Skeletal muscle tissue (tissue), 4 donors: ENCODE results near the gene CA7. TPM values are rescaled to one million over a fixed set of nuclear protein-coding genes. Genes with fewer than 3 reads are reported as not detected.
"Not testable (repeated sequence)": the region's sequence is repeated elsewhere in the genome, so short reads cannot be mapped to it uniquely, and the experiment has no call there.

Experiments
- H3K27ac ChIP-seq: one replicate; pipeline ENCODE4 v1.7.0; 2013; ENCODE audit warnings: mild to moderate bottlenecking, low read depth, low read length, inconsistent platforms
- H3K27me3 ChIP-seq, 3 donors: one replicate each; pipeline ENCODE4 v1.7.0; 2013; ENCODE audit warnings: low read length in 3 of 3; ENCODE audit not compliant: control insufficient read depth in 3 of 3, insufficient read depth in 3 of 3
- H3K36me3 ChIP-seq, 3 donors: one replicate each; pipeline ENCODE4 v1.7.0; 2013; ENCODE audit warnings: low read length in 3 of 3; ENCODE audit not compliant: control insufficient read depth in 3 of 3, insufficient read depth in 3 of 3
- H3K4me1 ChIP-seq, 3 donors: one replicate each; pipeline ENCODE4 v1.7.0; 2013; ENCODE audit warnings: low read length in 3 of 3, mild to moderate bottlenecking in 3 of 3; ENCODE audit not compliant: control insufficient read depth in 3 of 3, insufficient read depth in 3 of 3
- H3K4me3 ChIP-seq, 3 donors: one replicate each; pipeline ENCODE4 v1.7.0; 2013; ENCODE audit warnings: low read length in 3 of 3
- H3K9ac ChIP-seq, 3 donors: one replicate each; pipeline ENCODE4 v1.7.0; 2013; ENCODE audit warnings: low read length in 3 of 3, mild to moderate bottlenecking in 3 of 3, moderate library complexity in 2 of 3, low read depth in 1 of 3
- H3K9me3 ChIP-seq, 3 donors: one replicate each; pipeline ENCODE4 v1.7.0; 2013; ENCODE audit warnings: low read length in 3 of 3; ENCODE audit not compliant: control insufficient read depth in 3 of 3
- total RNA-seq: library from RNA; depleted of rRNA; stranded (reverse); fragments of >200 nt; gene quantifications from one replicate; pipeline ENCODE4 v1.2.3, GENCODE V29; 2014
- donor health status: Osteomylitis.

The CA7 gene
- total RNA-seq, 1 donor from 2014 or later = not detected

DNA sequence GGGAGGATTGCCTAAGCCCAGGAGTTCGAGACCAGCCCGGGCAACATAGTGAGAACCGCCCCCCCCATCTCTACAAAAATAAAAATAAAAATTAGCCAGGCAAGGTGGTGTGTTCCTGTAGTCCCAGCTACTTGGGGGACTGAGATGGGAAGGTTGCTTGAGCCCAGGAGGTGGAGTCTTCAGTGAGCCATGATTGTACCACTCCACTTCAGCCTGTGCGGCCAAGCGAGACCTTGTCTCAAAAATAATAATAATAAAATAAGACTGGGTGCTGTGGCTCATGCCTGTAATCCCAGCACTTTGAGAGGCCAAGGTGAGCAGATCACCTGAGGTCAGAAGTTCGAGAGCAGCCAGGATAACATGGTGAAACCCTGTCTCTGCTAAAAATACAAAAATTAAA is 47.6 kb downstream of the CA7 start:
- Histone ChIP-seq H3K4me3 (no peak overlapping the region), H3K27ac (no peak overlapping the region), H3K36me3 (peaks cover 0 to under 1% (median 0%) of the 10 kb centered on the region in 3 donors), H3K9me3 (no peaks in the 10 kb centered on the region), H3K27me3 (no peaks in the 10 kb centered on the region), H3K9ac (no peak overlapping the region), H3K4me1 (peaks cover 3 to 19% (median 12%) of the 10 kb centered on the region in 3 donors)

DNA sequence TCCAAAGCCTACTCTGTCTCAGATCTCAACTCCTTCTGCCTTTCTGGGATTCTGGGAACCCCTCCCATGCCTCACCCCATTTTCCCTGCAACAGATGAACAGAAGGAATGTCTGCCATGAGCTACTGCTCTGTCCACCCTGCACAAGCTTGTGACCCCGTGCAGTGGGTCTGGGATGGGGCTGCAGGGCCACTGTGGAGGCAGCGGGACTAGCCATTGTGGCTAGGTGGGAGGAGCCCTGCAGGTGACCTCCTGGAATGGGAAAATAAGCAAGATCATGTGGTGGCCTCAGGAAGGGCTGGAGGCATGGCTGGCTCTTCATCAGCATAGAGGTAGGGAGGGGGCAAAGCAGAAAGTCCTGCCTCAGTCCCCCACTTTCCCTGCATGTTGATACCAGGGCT is 49.8 kb downstream of the CA7 start:
- H3K4me1 ChIP-seq = peaks cover 7 to 28% (median 20%) of the 10 kb centered on the region in 3 donors
- H3K36me3 ChIP-seq = no peaks in the 10 kb centered on the region
- H3K27ac ChIP-seq = no peak overlapping the region
- no peak overlapping the region for H3K4me3 ChIP-seq
- H3K27me3 ChIP-seq = no peaks in the 10 kb centered on the region
- H3K9ac ChIP-seq = no peak overlapping the region
- H3K9me3 ChIP-seq = no peaks in the 10 kb centered on the region

DNA sequence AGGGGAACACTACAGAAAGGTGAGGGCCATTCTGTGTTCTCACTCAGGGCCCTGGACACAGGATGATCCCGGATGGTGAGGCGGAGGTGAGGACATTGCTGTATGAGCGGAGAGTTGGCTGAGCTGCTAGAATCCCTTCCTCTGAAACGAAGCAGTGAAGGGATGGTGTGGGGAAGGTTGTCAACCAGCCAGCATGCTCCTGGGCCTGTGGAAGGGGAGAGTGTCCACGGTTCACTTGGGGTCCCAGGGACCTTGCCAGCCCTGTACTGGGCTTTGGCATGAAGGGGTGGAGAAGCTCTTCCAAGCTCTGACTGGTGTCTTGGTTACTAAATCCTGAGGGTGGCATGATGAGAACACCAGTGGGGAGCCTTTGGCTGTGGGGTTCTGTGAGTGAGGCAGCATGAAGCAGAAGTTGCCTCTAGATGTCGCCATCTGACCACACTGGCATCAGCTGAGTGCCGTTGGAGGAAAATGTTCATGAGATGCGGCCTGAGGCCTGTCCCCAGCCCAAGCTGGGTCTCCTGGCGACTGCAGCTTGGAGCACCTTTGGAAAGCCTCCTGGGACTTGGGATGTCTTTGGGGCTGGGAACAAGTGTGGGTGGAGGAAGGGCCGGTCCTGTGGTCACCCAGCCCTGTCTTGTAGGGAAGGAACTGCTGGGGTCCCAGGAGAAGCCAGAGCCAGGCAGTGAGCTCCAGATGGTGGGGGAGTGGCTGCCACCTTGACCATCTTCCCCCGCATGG is 50.9 kb downstream of the CA7 start:
- peaks cover 18 to 39% (median 30%) of the 10 kb centered on the region in 3 donors for H3K4me1 ChIP-seq
- no peak overlapping the region for H3K27ac ChIP-seq
- no peaks in the 10 kb centered on the region for H3K27me3 ChIP-seq
- no peak overlapping the region for H3K4me3 ChIP-seq
- H3K36me3 ChIP-seq = no peaks in the 10 kb centered on the region
- peak overlapping the region in 2 of 3 donors; percentile 69 to 71 for H3K9ac ChIP-seq
- H3K9me3 ChIP-seq = no peaks in the 10 kb centered on the region

DNA sequence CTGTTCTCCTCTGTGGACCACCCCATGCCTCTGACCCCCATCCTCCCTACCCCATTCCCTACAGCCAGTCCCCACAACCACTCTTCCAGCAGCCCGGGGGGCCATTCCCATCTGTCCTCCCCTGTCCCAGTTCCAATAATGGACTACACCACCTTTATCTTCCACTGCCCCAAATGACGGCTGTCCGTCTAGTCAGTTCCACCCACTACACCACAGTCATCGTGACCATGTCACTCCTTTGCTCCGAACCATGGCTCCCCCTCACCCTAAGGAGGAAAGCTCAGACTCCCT is 51.4 kb downstream of the CA7 start:
- Histone ChIP-seq H3K4me1 (peaks cover 23 to 41% (median 36%) of the 10 kb centered on the region in 3 donors), H3K36me3 (no peaks in the 10 kb centered on the region), H3K27ac (no peak overlapping the region), H3K4me3 (no peak overlapping the region), H3K27me3 (no peaks in the 10 kb centered on the region), H3K9ac (peak overlapping the region in 2 of 3 donors; percentile 69 to 71), H3K9me3 (no peaks in the 10 kb centered on the region)

DNA sequence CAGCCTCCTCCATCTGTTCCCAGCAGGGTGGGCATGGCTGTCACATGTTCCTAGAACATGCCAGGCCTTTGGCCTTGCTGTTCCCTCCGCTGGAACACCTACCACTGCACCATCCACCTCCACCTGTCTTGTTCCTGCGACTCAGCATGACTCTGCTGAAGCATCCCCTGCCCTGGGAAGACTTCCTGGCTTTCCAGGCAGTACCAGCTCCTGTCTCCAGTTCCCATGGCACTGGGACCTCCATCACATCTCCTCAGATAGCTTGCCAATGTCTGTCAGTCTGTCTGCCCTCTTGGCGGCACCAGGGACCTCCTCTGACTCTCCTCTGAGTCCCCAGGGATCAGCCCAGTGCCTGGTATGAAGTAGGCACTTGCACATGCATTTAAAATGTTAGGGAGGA is 51.8 kb downstream of the CA7 start:
- Histone ChIP-seq H3K4me1 (peaks cover 27 to 43% (median 39%) of the 10 kb centered on the region in 3 donors), H3K36me3 (no peaks in the 10 kb centered on the region), H3K9me3 (no peaks in the 10 kb centered on the region), H3K4me3 (no peak overlapping the region), H3K27me3 (no peaks in the 10 kb centered on the region), H3K27ac (no peak overlapping the region), H3K9ac (peak overlapping the region in 2 of 3 donors; percentile 16 to 71)

DNA sequence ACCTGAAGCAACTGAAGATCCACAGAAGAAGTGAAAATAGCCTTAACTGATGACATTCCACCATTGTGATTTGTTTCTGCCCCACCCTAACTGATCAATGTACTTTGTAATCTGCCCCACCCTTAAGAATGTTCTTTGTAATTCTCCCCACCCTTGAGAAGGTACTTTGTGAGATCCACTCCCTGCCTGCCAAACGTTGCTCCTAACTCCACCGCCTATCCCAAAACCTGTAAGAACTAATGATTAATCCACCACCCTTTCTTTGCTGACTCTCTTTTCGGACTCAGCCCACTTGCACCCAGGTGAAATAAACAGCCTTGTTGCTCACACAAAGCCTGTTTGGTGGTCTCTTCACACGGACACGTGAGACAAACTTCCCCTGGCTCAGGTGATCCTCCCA is 52.5 kb downstream of the CA7 start:
- not testable (repeated sequence) for H3K9me3 ChIP-seq, H3K27me3 ChIP-seq, H3K27ac ChIP-seq, H3K4me3 ChIP-seq, H3K9ac ChIP-seq, H3K36me3 ChIP-seq
- H3K4me1 ChIP-seq = peaks cover 33 to 49% (median 46%) of the 10 kb centered on the region in 3 donors

DNA sequence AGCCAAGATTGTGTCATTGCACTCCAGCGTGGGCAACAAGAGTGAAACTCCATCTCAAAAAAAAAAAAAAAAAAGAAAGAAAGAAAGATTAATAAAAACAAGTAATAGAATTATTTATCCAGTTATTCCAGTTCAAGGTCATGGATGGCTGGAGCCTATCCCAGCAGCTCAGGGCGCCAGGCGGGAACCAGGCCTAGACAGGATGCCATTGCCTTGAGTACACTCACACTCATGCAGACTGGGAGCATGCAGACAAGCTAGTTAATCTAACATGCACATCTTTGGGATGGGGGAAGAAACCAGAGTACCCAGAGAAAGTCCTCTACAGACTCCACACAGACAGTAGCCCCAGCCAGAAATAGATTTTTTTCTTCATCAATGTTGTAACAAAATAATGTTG is 54.0 kb downstream of the CA7 start:
- Histone ChIP-seq H3K4me3 (no peak overlapping the region), H3K4me1 (peaks cover 49 to 65% (median 61%) of the 10 kb centered on the region in 3 donors), H3K9me3 (no peaks in the 10 kb centered on the region), H3K36me3 (no peaks in the 10 kb centered on the region), H3K9ac (peak overlapping the region in 1 of 3 donors; percentile 20), H3K27me3 (no peaks in the 10 kb centered on the region), H3K27ac (peak overlapping the region; percentile 93)

DNA sequence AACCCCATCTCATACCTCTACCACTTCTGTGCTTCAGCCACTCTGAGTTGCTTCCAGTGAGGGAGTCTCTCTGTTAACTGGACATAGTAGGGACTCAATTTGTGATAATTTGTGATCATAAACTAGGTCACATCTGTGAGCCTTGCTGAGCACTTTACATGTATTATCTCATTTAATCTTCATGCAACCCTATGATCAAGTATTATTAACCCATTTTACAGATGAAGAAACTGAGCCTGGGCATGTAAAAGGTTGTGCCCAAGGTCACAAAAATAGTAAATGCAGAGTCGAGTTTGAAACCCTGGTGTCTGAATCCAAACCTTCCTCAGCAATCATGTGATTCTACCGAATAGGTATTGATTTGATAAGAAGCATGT is 54.7 kb downstream of the CA7 start:
- Histone ChIP-seq H3K27ac (peak overlapping the region; percentile 93), H3K9ac (peak overlapping the region in 1 of 3 donors; percentile 84), H3K9me3 (no peaks in the 10 kb centered on the region), H3K27me3 (no peaks in the 10 kb centered on the region), H3K36me3 (no peaks in the 10 kb centered on the region), H3K4me1 (peaks cover 56 to 72% (median 68%) of the 10 kb centered on the region in 3 donors), H3K4me3 (no peak overlapping the region)

DNA sequence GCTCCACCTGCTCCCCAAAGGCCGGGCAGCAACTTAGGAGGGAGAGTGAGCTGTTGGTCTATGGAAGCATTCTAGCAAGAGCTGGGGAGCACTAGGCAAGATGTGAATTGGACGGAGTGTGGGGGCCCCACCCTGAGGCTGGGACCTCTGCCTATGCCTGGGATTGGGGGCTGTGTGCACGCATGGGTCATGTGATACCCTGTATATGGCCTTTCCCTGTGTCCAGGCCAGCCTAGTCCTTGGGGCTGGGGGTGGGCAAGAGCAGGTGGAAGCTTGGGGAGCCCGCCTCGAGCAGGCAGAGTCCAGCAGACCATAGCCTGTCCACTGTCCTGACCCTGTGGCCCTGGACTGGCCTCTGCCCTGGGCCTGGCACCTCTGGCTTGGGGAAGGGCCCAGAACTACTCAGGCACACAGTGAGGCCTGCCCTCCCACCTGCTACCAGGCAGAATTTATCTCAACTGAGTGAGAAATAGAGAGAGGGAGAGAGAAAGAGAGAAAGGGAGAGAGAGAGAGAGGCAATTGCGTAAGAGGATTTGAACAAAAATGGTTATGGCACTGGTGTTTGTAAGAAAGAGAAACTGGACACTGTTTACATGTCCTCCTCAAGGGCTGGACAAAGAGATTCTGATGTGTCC is 55.2 kb downstream of the CA7 start:
- Histone ChIP-seq H3K4me1 (peaks cover 61 to 77% (median 73%) of the 10 kb centered on the region in 3 donors), H3K36me3 (no peaks in the 10 kb centered on the region), H3K27me3 (no peaks in the 10 kb centered on the region), H3K4me3 (peak overlapping the region in 2 of 3 donors; percentile 7 to 14), H3K9ac (peak overlapping the region; percentile 13 to 84 (median 64)), H3K27ac (peak overlapping the region; percentile 93), H3K9me3 (no peaks in the 10 kb centered on the region)

DNA sequence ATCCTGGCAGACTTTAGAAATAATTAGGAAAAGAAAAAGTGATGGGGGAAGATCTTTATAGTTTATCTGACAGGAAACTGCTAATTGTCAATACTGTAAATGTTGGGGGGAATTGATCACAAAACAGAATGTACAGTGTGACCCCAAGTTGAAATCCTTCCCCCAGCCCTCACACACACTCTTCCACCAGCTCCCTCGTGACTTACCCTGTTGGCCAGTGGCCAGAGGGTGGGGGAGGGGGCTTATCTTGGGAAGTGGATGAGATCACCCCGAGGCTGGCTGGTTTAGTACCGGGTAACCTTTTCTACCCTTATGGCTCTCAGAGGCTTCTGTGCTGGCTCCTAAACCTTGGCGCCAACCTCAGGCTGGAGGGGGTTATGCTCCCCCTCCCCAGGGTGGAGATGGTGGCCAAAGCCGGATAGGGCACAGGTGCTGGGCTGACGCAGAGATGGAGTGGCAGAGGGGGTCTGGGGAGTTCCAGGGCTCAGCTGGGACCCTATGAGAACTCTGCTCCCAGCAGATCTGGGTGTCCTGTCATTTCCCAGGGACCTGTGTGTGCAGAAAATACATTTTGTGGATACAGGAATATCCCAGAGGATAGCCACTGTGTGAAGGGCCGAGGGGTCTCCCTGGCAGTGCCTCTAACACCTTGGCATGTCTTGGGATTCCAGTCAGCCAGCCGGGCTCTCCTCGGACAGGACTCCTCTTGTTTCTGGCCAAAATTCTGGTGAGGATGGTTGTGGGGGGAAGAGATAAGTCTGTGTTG is 55.9 kb downstream of the CA7 start:
- peak overlapping the region; percentile 93 for H3K27ac ChIP-seq
- H3K4me3 ChIP-seq = peak overlapping the region; percentile 37 to 49 (median 43)
- no peaks in the 10 kb centered on the region for H3K27me3 ChIP-seq
- no peaks in the 10 kb centered on the region for H3K36me3 ChIP-seq
- peaks cover 68 to 79% (median 78%) of the 10 kb centered on the region in 3 donors for H3K4me1 ChIP-seq
- H3K9ac ChIP-seq = peak overlapping the region; percentile 64 to 84 (median 77)
- H3K9me3 ChIP-seq = no peaks in the 10 kb centered on the region
